ENCODE results near the gene MARCKS. TPM values are rescaled to one million over a fixed set of nuclear protein-coding genes. Genes with fewer than 3 reads are reported as not detected.

MARCKS gene
- total RNA-seq, 2 donors from 2014 or later: 77.2 to 83.8 TPM

GRCh38 chr6:113879186-113880096 lies 22.3 kb downstream of the MARCKS start:
- Histone ChIP-seq H3K27me3 (ENCODE audit: control insufficient read depth, insufficient read depth, low read length, poor library complexity, severe bottlenecking) (no peaks in the 10 kb centered on the region), H3K27ac (ENCODE audit: low read depth, low read length) (no peak overlapping the region), H3K9ac (ENCODE audit: extremely low read depth, low read length, poor library complexity, severe bottlenecking) (no peak overlapping the region), H3K4me3 (ENCODE audit: low read length) (no peak overlapping the region), H3K36me3 (ENCODE audit: control insufficient read depth, insufficient read depth, low read length) (no peaks in the 10 kb centered on the region), H3K4me1 (ENCODE audit: control insufficient read depth, insufficient read depth, low read length) (peaks cover 6% of the 10 kb centered on the region), H3K9me3 (ENCODE audit: control insufficient read depth, low read length) (no peaks in the 10 kb centered on the region)
- Mint-ChIP-seq H3K4me3 (no peak overlapping the region), H3K9me3 (no peaks in the 10 kb centered on the region), H3K27ac (no peak overlapping the region), H3K36me3 (ENCODE audit: low read depth) (no peaks in the 10 kb centered on the region), H3K4me1 (peaks cover 6% of the 10 kb centered on the region), H3K27me3 (ENCODE audit: insufficient read depth) (no peaks in the 10 kb centered on the region)
- DNase-seq: peak; percentile 80
- 0 to 31% methylated on average over 3 to 6 of the region's 6 CpGs for WGBS, 2 experiments (ENCODE audit: insufficient coverage in 1 of 2, insufficient read length in 1 of 2)
- peak; percentile 90 for TF ChIP-seq CTCF (conservative IDR thresholded peaks at IDR 0.05)

GRCh38 chr6:113881478-113881980 lies 24.4 kb downstream of the MARCKS start:
- no peaks in the 10 kb centered on the region for H3K36me3 ChIP-seq (ENCODE audit: control insufficient read depth, insufficient read depth, low read length)
- peaks cover 6% of the 10 kb centered on the region for H3K4me1 ChIP-seq (ENCODE audit: control insufficient read depth, insufficient read depth, low read length)
- Mint-ChIP-seq H3K4me1 (peaks cover 6% of the 10 kb centered on the region), H3K36me3 (ENCODE audit: low read depth) (no peaks in the 10 kb centered on the region), H3K27me3 (ENCODE audit: insufficient read depth) (no peaks in the 10 kb centered on the region), H3K9me3 (no peaks in the 10 kb centered on the region), H3K27ac (no peak overlapping the region), H3K4me3 (no peak overlapping the region)
- H3K9ac ChIP-seq (ENCODE audit: extremely low read depth, low read length, poor library complexity, severe bottlenecking): no peak overlapping the region
- DNase-seq: no peak
- no peaks in the 10 kb centered on the region for H3K27me3 ChIP-seq (ENCODE audit: control insufficient read depth, insufficient read depth, low read length, poor library complexity, severe bottlenecking)
- 93 to 100% methylated on average over 2 of the region's 2 CpGs for WGBS, 2 experiments (ENCODE audit: insufficient coverage in 1 of 2, insufficient read length in 1 of 2)
- no peak overlapping the region for H3K27ac ChIP-seq (ENCODE audit: low read depth, low read length)
- no peaks in the 10 kb centered on the region for H3K9me3 ChIP-seq (ENCODE audit: control insufficient read depth, low read length)
- TF ChIP-seq CTCF (conservative IDR thresholded peaks at IDR 0.05): no peak
- no peak overlapping the region for H3K4me3 ChIP-seq (ENCODE audit: low read length)

GRCh38 chr6:113882336-113883022 lies 25.3 kb downstream of the MARCKS start:
- H3K4me3 ChIP-seq (ENCODE audit: low read length): no peak overlapping the region
- TF ChIP-seq CTCF (conservative IDR thresholded peaks at IDR 0.05): no peak
- H3K27ac ChIP-seq (ENCODE audit: low read depth, low read length): no peak overlapping the region
- H3K36me3 ChIP-seq (ENCODE audit: control insufficient read depth, insufficient read depth, low read length): no peaks in the 10 kb centered on the region
- no peaks in the 10 kb centered on the region for H3K9me3 ChIP-seq (ENCODE audit: control insufficient read depth, low read length)
- Mint-ChIP-seq H3K27me3 (ENCODE audit: insufficient read depth) (no peaks in the 10 kb centered on the region), H3K9me3 (no peaks in the 10 kb centered on the region), H3K27ac (no peak overlapping the region), H3K4me3 (no peak overlapping the region), H3K36me3 (ENCODE audit: low read depth) (no peaks in the 10 kb centered on the region), H3K4me1 (peaks cover 6% of the 10 kb centered on the region)
- 83 to 94% methylated on average over 1 to 2 of the region's 2 CpGs for WGBS, 2 experiments (ENCODE audit: insufficient coverage in 1 of 2, insufficient read length in 1 of 2)
- DNase-seq: no peak
- H3K4me1 ChIP-seq (ENCODE audit: control insufficient read depth, insufficient read depth, low read length): peaks cover 6% of the 10 kb centered on the region
- no peak overlapping the region for H3K9ac ChIP-seq (ENCODE audit: extremely low read depth, low read length, poor library complexity, severe bottlenecking)
- H3K27me3 ChIP-seq (ENCODE audit: control insufficient read depth, insufficient read depth, low read length, poor library complexity, severe bottlenecking): no peaks in the 10 kb centered on the region

Measured in endodermal cell (in vitro differentiated cells).